GM23338 (cell line): ENCODE data around the gene SP2. TPM values are rescaled to one million over a fixed set of nuclear protein-coding genes. Genes with fewer than 3 reads are reported as not detected.

Experiments used
- ATAC-seq: fragments of 200-7000 bp; cut with Tn5 transposase; 3 replicates; pipeline ENCODE4 v1.9.1; 2020
- DNase-seq: peaks from one replicate; pipeline ENCODE4 v3.0.0-alpha.2; 2015; ENCODE audit warnings: low spot score
- H2AFZ ChIP-seq: fragments of 200-600 bp; sonication (generic); 2 replicates; pipeline ENCODE4 v1.8.0; 2016; ENCODE audit warnings: antibody characterized with exemption, mild to moderate bottlenecking, moderate library complexity
- H3F3A ChIP-seq: fragments of 200-600 bp; sonication (generic); replicated peaks from 2 replicates; pipeline ENCODE4 v1.8.0; 2017; ENCODE audit warnings: antibody characterized with exemption, mixed run types, low read depth
- H3K27ac ChIP-seq: fragments of 200-600 bp; sonication (generic); 2 replicates; pipeline ENCODE4 v1.6.1; 2016; ENCODE audit warnings: low read depth
- H3K27me3 ChIP-seq: fragments of 200-600 bp; sonication (generic); 2 replicates; pipeline ENCODE4 v1.8.0; 2016; ENCODE audit warnings: mild to moderate bottlenecking, mixed run types, moderate library complexity; ENCODE audit not compliant: insufficient read depth
- H3K36me3 ChIP-seq: fragments of 200-600 bp; sonication (generic); 2 replicates; pipeline ENCODE4 v1.8.0; 2016; ENCODE audit warnings: mild to moderate bottlenecking; ENCODE audit not compliant: insufficient read depth
- H3K4me1 ChIP-seq: fragments of 200-600 bp; sonication (generic); 2 replicates; pipeline ENCODE4 v1.8.0; 2016; ENCODE audit warnings: mild to moderate bottlenecking, moderate library complexity; ENCODE audit not compliant: insufficient read depth
- H3K4me2 ChIP-seq: fragments of 200-600 bp; sonication (generic); 2 replicates; pipeline ENCODE4 v1.7.1; 2017; ENCODE audit warnings: mixed run types
- H3K4me3 ChIP-seq: fragments of 200-600 bp; sonication (generic); 2 replicates; pipeline ENCODE4 v1.6.1; 2016; ENCODE audit warnings: mixed run types
- H3K79me2 ChIP-seq: fragments of 200-600 bp; sonication (generic); replicated peaks from 2 replicates; pipeline ENCODE4 v1.8.0; 2017; ENCODE audit warnings: mild to moderate bottlenecking; ENCODE audit not compliant: insufficient read depth
- H3K9me2 ChIP-seq: fragments of 200-600 bp; sonication (generic); 2 replicates; pipeline ENCODE4 v1.8.0; 2017; ENCODE audit not compliant: insufficient read depth
- H4K20me1 ChIP-seq: fragments of 200-600 bp; sonication (generic); replicated peaks from 2 replicates; pipeline ENCODE4 v1.8.0; 2017; ENCODE audit warnings: mild to moderate bottlenecking; ENCODE audit not compliant: insufficient read depth
- H3K27ac Mint-ChIP-seq: 2 replicates; pipeline ENCODE4 v1.8.0; 2020; ENCODE audit warnings: inconsistent platforms, mild to moderate bottlenecking, moderate library complexity, mixed read lengths
- H3K27me3 Mint-ChIP-seq: 3 replicates; pipeline ENCODE4 v1.8.0; 2022; ENCODE audit warnings: low read depth, mild to moderate bottlenecking, moderate library complexity, mixed read lengths, inconsistent platforms; ENCODE audit not compliant: insufficient read depth, poor library complexity
- H3K36me3 Mint-ChIP-seq: 3 replicates; pipeline ENCODE4 v1.8.0; 2021; ENCODE audit warnings: low read depth, mild to moderate bottlenecking, inconsistent platforms, moderate library complexity, mixed read lengths
- H3K4me1 Mint-ChIP-seq: 3 replicates; pipeline ENCODE4 v1.8.0; 2020; ENCODE audit warnings: mild to moderate bottlenecking, inconsistent platforms, mixed read lengths
- H3K4me3 Mint-ChIP-seq: 3 replicates; pipeline ENCODE4 v1.8.0; 2021; ENCODE audit warnings: moderate library complexity, mild to moderate bottlenecking, inconsistent platforms, mixed read lengths
- H3K9me3 Mint-ChIP-seq: 3 replicates; pipeline ENCODE4 v1.8.0; 2020; ENCODE audit warnings: moderate library complexity, mild to moderate bottlenecking, inconsistent platforms, mixed read lengths
- CREB1 ChIP-seq: fragments of 250-450 bp; sonication (Bioruptor Pico); IDR thresholded peaks from 2 replicates; pipeline ENCODE4 v1.5.0; 2020; ENCODE audit warnings: low read depth, mild to moderate bottlenecking, moderate library complexity
- EZH2 ChIP-seq: fragments of 200-600 bp; sonication (generic); IDR thresholded peaks from one replicate; pipeline ENCODE4 v1.8.0; 2017; ENCODE audit warnings: antibody characterized with exemption, mild to moderate bottlenecking, low read depth; ENCODE audit not compliant: unreplicated experiment
- EZH2phosphoT487 ChIP-seq: fragments of 200-600 bp; sonication (generic); IDR thresholded peaks from one replicate; pipeline ENCODE4 v1.8.1; 2018; ENCODE audit warnings: antibody characterized with exemption; ENCODE audit not compliant: unreplicated experiment
- JUNB ChIP-seq: IDR thresholded peaks from one replicate; pipeline ENCODE4 v1.6.1; 2016; ENCODE audit warnings: antibody characterized with exemption; ENCODE audit not compliant: unreplicated experiment
- NANOG ChIP-seq: IDR thresholded peaks from 2 replicates; pipeline ENCODE4 v1.6.1; 2016; ENCODE audit warnings: antibody characterized with exemption, borderline replicate concordance
- POLR2AphosphoS5 ChIP-seq: IDR thresholded peaks from 2 replicates; pipeline ENCODE4 v1.6.1; 2016; ENCODE audit warnings: antibody characterized with exemption, low read depth
- STAT1 ChIP-seq: IDR thresholded peaks from one replicate; pipeline ENCODE4 v1.6.1; 2016; ENCODE audit warnings: antibody characterized with exemption; ENCODE audit not compliant: unreplicated experiment
- ZNF114 ChIP-seq: fragments of 250-450 bp; sonication (Bioruptor Pico); IDR thresholded peaks from 2 replicates; pipeline ENCODE4 v1.5.0; 2020; ENCODE audit warnings: mild to moderate bottlenecking, moderate library complexity
- ZNF331 ChIP-seq: fragments of 250-450 bp; sonication (Bioruptor Pico); IDR thresholded peaks from 2 replicates; pipeline ENCODE4 v1.5.0; 2020; ENCODE audit warnings: low read depth, mild to moderate bottlenecking, moderate library complexity
- polyA plus RNA-seq: library from polyadenylated mRNA; unstranded; fragments of >200 nt; fragmentation: Nextera tagmentation; extraction: Ambion mirVana; gene quantifications from 2 replicates; pipeline ENCODE4 v1.2.1, GENCODE V29; 2016
- total RNA-seq: library from RNA; depleted of rRNA; stranded (reverse); fragments of >200 nt; shearing (Covaris generic); gene quantifications from 2 replicates; pipeline ENCODE4 v1.2.3, GENCODE V29; 2014
- TF ChIP-seq, protein P1 (sequence below): IDR thresholded peaks from one replicate; pipeline ENCODE4 v1.6.1; 2018; ENCODE audit warnings: antibody characterized with exemption; ENCODE audit not compliant: unreplicated experiment
- TF ChIP-seq, protein P2 (sequence below): IDR thresholded peaks from 2 replicates; pipeline ENCODE4 v1.6.1; 2016; ENCODE audit warnings: antibody characterized with exemption
- TF ChIP-seq, protein P3 (sequence below): fragments of 250-450 bp; sonication (Bioruptor Pico); IDR thresholded peaks from 2 replicates; pipeline ENCODE4 v1.5.0; 2020; ENCODE audit warnings: mild to moderate bottlenecking, moderate library complexity
- TF ChIP-seq, protein P4 (sequence below), 2 experiments: fragments of 200-600 bp in 1 of 2; sonication (generic) in 1 of 2; conservative IDR thresholded peaks; 2 replicates each; pipeline versions ENCODE4 v1.5.1 to v1.6.1; 2016 to 2017; ENCODE audit warnings: antibody characterized with exemption in 2 of 2, low read depth in 2 of 2, mild to moderate bottlenecking in 2 of 2, moderate library complexity in 1 of 2

Gene SP2
- total and polyA plus RNA-seq, 2 experiments from 2014 or later: 6.0 to 12.9 TPM

DNA sequence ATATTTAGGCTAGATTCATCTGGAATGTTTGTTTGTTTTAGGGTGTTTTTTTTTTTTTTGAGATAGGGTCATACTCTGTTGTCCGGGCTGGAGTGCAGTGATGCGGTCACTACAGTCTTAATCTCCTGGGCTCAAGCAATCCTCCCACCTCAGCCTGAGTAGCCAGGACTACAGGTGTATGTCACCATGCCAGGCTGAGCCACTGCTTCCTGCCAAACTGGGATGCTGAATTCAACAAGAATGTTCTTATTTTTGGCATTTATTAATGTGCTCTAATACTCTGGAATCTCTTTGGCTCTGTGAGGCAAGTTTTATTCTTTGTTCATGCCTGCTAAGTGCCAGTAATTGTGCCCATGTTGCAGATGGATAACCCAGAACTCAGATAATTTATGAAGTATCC, 21.5 kb downstream of the SP2 start:
- Histone ChIP-seq H3K4me1 (no peaks in the 10 kb centered on the region), H3K36me3 (no peaks in the 10 kb centered on the region), H3K27me3 (no peaks in the 10 kb centered on the region), H3K4me3 (no peak overlapping the region), H4K20me1 (no peaks in the 10 kb centered on the region; the same call in 1 of the 2 replicates), H3K27ac (no peak overlapping the region), H3K79me2 (no peaks in the 10 kb centered on the region), H2AFZ (no peak overlapping the region), H3K4me2 (no peak overlapping the region), H3K9me2 (no peaks in the 10 kb centered on the region), H3F3A (no peaks in the 10 kb centered on the region; the same call in 1 of the 2 replicates)
- TF ChIP-seq JUNB (no peak), STAT1 (no peak), EZH2phosphoT487 (no peak), EZH2 (no peak), POLR2AphosphoS5 (no peak), CREB1 (no peak), ZNF114 (CRISPR knock-in tag) (no peak), ZNF331 (CRISPR knock-in tag) (no peak), NANOG (no peak)
- TF ChIP-seq, protein P1, sequence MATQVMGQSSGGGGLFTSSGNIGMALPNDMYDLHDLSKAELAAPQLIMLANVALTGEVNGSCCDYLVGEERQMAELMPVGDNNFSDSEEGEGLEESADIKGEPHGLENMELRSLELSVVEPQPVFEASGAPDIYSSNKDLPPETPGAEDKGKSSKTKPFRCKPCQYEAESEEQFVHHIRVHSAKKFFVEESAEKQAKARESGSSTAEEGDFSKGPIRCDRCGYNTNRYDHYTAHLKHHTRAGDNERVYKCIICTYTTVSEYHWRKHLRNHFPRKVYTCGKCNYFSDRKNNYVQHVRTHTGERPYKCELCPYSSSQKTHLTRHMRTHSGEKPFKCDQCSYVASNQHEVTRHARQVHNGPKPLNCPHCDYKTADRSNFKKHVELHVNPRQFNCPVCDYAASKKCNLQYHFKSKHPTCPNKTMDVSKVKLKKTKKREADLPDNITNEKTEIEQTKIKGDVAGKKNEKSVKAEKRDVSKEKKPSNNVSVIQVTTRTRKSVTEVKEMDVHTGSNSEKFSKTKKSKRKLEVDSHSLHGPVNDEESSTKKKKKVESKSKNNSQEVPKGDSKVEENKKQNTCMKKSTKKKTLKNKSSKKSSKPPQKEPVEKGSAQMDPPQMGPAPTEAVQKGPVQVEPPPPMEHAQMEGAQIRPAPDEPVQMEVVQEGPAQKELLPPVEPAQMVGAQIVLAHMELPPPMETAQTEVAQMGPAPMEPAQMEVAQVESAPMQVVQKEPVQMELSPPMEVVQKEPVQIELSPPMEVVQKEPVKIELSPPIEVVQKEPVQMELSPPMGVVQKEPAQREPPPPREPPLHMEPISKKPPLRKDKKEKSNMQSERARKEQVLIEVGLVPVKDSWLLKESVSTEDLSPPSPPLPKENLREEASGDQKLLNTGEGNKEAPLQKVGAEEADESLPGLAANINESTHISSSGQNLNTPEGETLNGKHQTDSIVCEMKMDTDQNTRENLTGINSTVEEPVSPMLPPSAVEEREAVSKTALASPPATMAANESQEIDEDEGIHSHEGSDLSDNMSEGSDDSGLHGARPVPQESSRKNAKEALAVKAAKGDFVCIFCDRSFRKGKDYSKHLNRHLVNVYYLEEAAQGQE: no peak
- TF ChIP-seq, protein P2, sequence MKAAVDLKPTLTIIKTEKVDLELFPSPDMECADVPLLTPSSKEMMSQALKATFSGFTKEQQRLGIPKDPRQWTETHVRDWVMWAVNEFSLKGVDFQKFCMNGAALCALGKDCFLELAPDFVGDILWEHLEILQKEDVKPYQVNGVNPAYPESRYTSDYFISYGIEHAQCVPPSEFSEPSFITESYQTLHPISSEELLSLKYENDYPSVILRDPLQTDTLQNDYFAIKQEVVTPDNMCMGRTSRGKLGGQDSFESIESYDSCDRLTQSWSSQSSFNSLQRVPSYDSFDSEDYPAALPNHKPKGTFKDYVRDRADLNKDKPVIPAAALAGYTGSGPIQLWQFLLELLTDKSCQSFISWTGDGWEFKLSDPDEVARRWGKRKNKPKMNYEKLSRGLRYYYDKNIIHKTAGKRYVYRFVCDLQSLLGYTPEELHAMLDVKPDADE: no peak
- TF ChIP-seq, protein P3, sequence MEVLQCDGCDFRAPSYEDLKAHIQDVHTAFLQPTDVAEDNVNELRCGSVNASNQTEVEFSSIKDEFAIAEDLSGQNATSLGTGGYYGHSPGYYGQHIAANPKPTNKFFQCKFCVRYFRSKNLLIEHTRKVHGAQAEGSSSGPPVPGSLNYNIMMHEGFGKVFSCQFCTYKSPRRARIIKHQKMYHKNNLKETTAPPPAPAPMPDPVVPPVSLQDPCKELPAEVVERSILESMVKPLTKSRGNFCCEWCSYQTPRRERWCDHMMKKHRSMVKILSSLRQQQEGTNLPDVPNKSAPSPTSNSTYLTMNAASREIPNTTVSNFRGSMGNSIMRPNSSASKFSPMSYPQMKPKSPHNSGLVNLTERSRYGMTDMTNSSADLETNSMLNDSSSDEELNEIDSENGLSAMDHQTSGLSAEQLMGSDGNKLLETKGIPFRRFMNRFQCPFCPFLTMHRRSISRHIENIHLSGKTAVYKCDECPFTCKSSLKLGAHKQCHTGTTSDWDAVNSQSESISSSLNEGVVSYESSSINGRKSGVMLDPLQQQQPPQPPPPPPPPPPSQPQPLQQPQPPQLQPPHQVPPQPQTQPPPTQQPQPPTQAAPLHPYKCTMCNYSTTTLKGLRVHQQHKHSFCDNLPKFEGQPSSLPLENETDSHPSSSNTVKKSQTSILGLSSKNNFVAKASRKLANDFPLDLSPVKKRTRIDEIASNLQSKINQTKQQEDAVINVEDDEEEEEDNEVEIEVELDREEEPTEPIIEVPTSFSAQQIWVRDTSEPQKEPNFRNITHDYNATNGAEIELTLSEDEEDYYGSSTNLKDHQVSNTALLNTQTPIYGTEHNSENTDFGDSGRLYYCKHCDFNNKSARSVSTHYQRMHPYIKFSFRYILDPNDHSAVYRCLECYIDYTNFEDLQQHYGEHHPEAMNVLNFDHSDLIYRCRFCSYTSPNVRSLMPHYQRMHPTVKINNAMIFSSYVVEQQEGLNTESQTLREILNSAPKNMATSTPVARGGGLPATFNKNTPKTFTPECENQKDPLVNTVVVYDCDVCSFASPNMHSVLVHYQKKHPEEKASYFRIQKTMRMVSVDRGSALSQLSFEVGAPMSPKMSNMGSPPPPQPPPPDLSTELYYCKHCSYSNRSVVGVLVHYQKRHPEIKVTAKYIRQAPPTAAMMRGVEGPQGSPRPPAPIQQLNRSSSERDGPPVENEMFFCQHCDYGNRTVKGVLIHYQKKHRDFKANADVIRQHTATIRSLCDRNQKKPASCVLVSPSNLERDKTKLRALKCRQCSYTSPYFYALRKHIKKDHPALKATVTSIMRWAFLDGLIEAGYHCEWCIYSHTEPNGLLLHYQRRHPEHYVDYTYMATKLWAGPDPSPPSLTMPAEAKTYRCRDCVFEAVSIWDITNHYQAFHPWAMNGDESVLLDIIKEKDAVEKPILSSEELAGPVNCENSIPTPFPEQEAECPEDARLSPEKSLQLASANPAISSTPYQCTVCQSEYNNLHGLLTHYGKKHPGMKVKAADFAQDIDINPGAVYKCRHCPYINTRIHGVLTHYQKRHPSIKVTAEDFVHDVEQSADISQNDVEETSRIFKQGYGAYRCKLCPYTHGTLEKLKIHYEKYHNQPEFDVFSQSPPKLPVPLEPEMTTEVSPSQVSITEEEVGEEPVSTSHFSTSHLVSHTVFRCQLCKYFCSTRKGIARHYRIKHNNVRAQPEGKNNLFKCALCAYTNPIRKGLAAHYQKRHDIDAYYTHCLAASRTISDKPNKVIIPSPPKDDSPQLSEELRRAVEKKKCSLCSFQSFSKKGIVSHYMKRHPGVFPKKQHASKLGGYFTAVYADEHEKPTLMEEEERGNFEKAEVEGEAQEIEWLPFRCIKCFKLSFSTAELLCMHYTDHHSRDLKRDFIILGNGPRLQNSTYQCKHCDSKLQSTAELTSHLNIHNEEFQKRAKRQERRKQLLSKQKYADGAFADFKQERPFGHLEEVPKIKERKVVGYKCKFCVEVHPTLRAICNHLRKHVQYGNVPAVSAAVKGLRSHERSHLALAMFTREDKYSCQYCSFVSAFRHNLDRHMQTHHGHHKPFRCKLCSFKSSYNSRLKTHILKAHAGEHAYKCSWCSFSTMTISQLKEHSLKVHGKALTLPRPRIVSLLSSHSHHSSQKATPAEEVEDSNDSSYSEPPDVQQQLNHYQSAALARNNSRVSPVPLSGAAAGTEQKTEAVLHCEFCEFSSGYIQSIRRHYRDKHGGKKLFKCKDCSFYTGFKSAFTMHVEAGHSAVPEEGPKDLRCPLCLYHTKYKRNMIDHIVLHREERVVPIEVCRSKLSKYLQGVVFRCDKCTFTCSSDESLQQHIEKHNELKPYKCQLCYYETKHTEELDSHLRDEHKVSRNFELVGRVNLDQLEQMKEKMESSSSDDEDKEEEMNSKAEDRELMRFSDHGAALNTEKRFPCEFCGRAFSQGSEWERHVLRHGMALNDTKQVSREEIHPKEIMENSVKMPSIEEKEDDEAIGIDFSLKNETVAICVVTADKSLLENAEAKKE (CRISPR knock-in tag): no peak
- TF ChIP-seq, protein P4, sequence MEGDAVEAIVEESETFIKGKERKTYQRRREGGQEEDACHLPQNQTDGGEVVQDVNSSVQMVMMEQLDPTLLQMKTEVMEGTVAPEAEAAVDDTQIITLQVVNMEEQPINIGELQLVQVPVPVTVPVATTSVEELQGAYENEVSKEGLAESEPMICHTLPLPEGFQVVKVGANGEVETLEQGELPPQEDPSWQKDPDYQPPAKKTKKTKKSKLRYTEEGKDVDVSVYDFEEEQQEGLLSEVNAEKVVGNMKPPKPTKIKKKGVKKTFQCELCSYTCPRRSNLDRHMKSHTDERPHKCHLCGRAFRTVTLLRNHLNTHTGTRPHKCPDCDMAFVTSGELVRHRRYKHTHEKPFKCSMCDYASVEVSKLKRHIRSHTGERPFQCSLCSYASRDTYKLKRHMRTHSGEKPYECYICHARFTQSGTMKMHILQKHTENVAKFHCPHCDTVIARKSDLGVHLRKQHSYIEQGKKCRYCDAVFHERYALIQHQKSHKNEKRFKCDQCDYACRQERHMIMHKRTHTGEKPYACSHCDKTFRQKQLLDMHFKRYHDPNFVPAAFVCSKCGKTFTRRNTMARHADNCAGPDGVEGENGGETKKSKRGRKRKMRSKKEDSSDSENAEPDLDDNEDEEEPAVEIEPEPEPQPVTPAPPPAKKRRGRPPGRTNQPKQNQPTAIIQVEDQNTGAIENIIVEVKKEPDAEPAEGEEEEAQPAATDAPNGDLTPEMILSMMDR (conservative IDR thresholded peaks at IDR 0.05; ENCODE audit: low read depth in 2 of 2): no peak
- no peaks in the 10 kb centered on the region; the same call in 2 of the 3 replicates for H3K4me1 Mint-ChIP-seq
- H3K27me3 Mint-ChIP-seq: peaks cover 2% of the 10 kb centered on the region
- no peaks in the 10 kb centered on the region for H3K9me3 Mint-ChIP-seq
- H3K4me3 Mint-ChIP-seq: no peak overlapping the region
- DNase-seq (no peak), ATAC-seq (no peak)
- no peak overlapping the region for H3K27ac Mint-ChIP-seq
- peaks cover 6% of the 10 kb centered on the region; the same call in 2 of the 3 replicates for H3K36me3 Mint-ChIP-seq
